Measurements from ENCODE around the gene CRACDL.

- TF ChIP-seq CTCF (conservative IDR thresholded peaks at IDR 0.05; ENCODE audit: low read depth, low read length) (no peak), EZH2 (IDR thresholded peaks at IDR 0.05; ENCODE audit: low read length, unreplicated experiment) (no peak)
These were observed 110.6 kb downstream of the CRACDL start for GRCh38 chr2:98825404-98825803.

Measured in PC-3 (cell line).